ENCODE measurements around the gene MAP7.
A peak's percentile ranks its signal among the peaks of the same experiment; 100 is the strongest.

The MAP7 gene

GRCh38 chr6:136527831-136528230 is 22.4 kb downstream of the MAP7 start:
- DNase-seq = no peak

GRCh38 chr6:136526937-136527336 is 23.3 kb downstream of the MAP7 start:
- no peak for DNase-seq

- peak; percentile 15 for DNase-seq
Measured at GRCh38 chr6:136526196-136526930, 23.9 kb downstream of the MAP7 start.

- no peak for DNase-seq
Measured at GRCh38 chr6:136525586-136526195, 24.5 kb downstream of the MAP7 start.

GRCh38 chr6:136524936-136525413 is 25.2 kb downstream of the MAP7 start:
- no peak for DNase-seq

- no peak for DNase-seq
Measured at GRCh38 chr6:136524339-136524935, 25.8 kb downstream of the MAP7 start.

- no peak for DNase-seq
Measured at GRCh38 chr6:136523196-136523595, 27.0 kb downstream of the MAP7 start.

- no peak for DNase-seq
Measured at GRCh38 chr6:136522636-136523035, 27.6 kb downstream of the MAP7 start.

GRCh38 chr6:136521911-136522310 is 28.3 kb downstream of the MAP7 start:
- no peak for DNase-seq

GRCh38 chr6:136521427-136521826 is 28.8 kb downstream of the MAP7 start:
- DNase-seq = no peak

GRCh38 chr6:136520517-136520916 is 29.7 kb downstream of the MAP7 start:
- no peak for DNase-seq

- DNase-seq = no peak
Measured at GRCh38 chr6:136517582-136517981, 32.6 kb downstream of the MAP7 start.

GRCh38 chr6:136517002-136517401 is 33.2 kb downstream of the MAP7 start:
- DNase-seq = no peak

GRCh38 chr6:136514591-136514990 is 35.6 kb downstream of the MAP7 start:
- DNase-seq = no peak

GRCh38 chr6:136511926-136512325 is 38.3 kb downstream of the MAP7 start:
- DNase-seq = no peak

- DNase-seq = no peak
Measured at GRCh38 chr6:136511397-136511796, 38.8 kb downstream of the MAP7 start.

- DNase-seq = no peak
Measured at GRCh38 chr6:136510782-136511181, 39.4 kb downstream of the MAP7 start.

GRCh38 chr6:136510299-136510698 is 39.9 kb downstream of the MAP7 start:
- peak; percentile 10 for DNase-seq

- DNase-seq = no peak
Measured at GRCh38 chr6:136508725-136509392, 41.4 kb downstream of the MAP7 start.

- no peak for DNase-seq
Measured at GRCh38 chr6:136506124-136506799, 44.0 kb downstream of the MAP7 start.

GRCh38 chr6:136503303-136504029 is 46.8 kb downstream of the MAP7 start:
- no peak for DNase-seq

- no peak for DNase-seq
Measured at GRCh38 chr6:136502786-136503185, 47.4 kb downstream of the MAP7 start.

All from stimulated activated CD4-positive, alpha-beta T cell treated with anti-CD3 and anti-CD28 coated beads, Interleukin-12 subunit alpha, Interleukin-12 subunit beta, amount 100 ng/mL, for 4 hours (primary cell).